ENCODE measurements around the gene FRY.

FRY gene

DNA sequence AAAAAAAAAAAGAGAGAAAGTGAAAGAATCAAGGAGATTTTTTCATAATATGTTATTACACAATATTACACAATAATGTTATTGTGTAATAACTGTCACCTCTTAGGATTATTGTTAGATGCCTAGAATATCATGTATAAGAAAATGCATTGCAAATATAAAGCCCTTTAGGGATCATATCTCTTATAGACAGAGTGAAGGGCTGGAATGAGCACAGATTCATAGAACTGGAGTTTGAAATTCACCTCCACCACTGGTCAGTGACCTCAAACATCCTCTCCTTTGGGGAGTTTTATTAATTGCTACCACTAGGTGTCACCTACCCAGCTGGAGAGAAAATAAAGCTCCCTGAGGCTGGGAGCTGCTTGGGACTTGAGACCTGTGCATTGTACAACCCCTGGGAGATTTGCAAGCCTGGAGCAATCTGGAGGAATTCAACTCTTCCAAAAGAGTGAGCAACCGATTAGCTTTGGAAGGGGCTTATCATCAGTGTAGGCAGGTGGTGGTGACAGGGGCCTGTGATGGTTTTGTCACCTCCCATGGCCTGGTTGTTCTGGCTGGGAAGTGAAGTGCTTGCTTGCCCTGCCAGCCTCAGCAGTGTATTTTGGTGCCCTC lies 30.3 kb upstream of the FRY start:
- TF ChIP-seq, protein P1, sequence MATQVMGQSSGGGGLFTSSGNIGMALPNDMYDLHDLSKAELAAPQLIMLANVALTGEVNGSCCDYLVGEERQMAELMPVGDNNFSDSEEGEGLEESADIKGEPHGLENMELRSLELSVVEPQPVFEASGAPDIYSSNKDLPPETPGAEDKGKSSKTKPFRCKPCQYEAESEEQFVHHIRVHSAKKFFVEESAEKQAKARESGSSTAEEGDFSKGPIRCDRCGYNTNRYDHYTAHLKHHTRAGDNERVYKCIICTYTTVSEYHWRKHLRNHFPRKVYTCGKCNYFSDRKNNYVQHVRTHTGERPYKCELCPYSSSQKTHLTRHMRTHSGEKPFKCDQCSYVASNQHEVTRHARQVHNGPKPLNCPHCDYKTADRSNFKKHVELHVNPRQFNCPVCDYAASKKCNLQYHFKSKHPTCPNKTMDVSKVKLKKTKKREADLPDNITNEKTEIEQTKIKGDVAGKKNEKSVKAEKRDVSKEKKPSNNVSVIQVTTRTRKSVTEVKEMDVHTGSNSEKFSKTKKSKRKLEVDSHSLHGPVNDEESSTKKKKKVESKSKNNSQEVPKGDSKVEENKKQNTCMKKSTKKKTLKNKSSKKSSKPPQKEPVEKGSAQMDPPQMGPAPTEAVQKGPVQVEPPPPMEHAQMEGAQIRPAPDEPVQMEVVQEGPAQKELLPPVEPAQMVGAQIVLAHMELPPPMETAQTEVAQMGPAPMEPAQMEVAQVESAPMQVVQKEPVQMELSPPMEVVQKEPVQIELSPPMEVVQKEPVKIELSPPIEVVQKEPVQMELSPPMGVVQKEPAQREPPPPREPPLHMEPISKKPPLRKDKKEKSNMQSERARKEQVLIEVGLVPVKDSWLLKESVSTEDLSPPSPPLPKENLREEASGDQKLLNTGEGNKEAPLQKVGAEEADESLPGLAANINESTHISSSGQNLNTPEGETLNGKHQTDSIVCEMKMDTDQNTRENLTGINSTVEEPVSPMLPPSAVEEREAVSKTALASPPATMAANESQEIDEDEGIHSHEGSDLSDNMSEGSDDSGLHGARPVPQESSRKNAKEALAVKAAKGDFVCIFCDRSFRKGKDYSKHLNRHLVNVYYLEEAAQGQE (IDR thresholded peaks at IDR 0.05; ENCODE audit: insufficient read depth in 1 of 2, low read depth in 2 of 2, low read length in 2 of 2): no peak
- TF ChIP-seq POLR2AphosphoS5 (IDR thresholded peaks at IDR 0.05; ENCODE audit: low read depth, low read length): no peak

DNA sequence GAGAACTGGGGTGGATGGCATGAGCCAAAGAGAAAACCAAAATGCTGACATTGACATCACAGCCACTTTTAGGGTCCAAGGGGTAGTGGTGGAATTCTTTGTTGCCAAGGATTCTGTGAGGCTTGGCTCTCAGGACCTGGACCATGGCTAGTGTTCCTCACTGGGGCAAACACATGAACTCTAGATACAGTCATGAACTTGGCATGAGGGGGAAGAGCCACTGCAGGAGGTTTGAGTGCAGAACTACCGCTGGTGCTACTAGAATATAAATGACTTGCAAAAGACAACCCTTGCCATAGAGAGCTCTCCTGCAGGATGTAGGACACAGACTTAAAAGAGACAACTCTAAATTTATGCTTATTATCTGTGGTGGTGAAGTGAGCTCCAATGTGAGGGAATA lies 29.8 kb upstream of the FRY start:
- TF ChIP-seq FOXP2 (optimal IDR thresholded peaks at IDR 0.05; ENCODE audit: borderline replicate concordance, extremely low read depth, extremely low read length, insufficient read depth): no peak
- no peak for TF ChIP-seq SIN3A (IDR thresholded peaks at IDR 0.05; ENCODE audit: borderline replicate concordance, insufficient read depth, low read length)
- TF ChIP-seq TAF1 (IDR thresholded peaks at IDR 0.05; ENCODE audit: borderline replicate concordance, insufficient read depth, low read length): no peak
- TF ChIP-seq POLR2AphosphoS5 (IDR thresholded peaks at IDR 0.05; ENCODE audit: low read depth, low read length): no peak
- TF ChIP-seq, protein P1 (IDR thresholded peaks at IDR 0.05; ENCODE audit: insufficient read depth in 1 of 2, low read depth in 2 of 2, low read length in 2 of 2): no peak

DNA sequence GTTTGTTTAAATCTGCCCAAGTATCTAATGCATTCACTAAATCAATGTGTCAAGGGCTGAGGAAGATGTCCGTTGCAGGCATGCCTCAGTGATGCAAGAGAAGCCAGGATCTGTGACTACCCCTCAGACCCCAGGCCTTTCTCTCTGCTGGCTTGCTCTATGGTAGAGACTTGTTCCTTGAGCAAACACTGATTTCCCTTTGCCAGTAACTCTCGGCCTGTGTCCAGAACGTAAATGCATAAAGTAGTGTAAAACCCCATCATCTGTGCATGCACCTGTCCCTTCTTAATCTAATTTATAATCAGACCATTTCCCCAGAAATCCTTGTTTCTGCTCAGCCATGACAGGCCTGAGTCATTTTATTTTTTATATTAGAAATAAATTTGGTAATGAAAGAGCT lies 28.7 kb upstream of the FRY start:
- no peak for TF ChIP-seq FOXP2 (optimal IDR thresholded peaks at IDR 0.05; ENCODE audit: borderline replicate concordance, extremely low read depth, extremely low read length, insufficient read depth)
- TF ChIP-seq TAF1 (IDR thresholded peaks at IDR 0.05; ENCODE audit: borderline replicate concordance, insufficient read depth, low read length): no peak
- TF ChIP-seq SIN3A (IDR thresholded peaks at IDR 0.05; ENCODE audit: borderline replicate concordance, insufficient read depth, low read length): no peak
- no peak for TF ChIP-seq POLR2AphosphoS5 (IDR thresholded peaks at IDR 0.05; ENCODE audit: low read depth, low read length)
- TF ChIP-seq, protein P1 (IDR thresholded peaks at IDR 0.05; ENCODE audit: insufficient read depth in 1 of 2, low read depth in 2 of 2, low read length in 2 of 2): no peak

DNA sequence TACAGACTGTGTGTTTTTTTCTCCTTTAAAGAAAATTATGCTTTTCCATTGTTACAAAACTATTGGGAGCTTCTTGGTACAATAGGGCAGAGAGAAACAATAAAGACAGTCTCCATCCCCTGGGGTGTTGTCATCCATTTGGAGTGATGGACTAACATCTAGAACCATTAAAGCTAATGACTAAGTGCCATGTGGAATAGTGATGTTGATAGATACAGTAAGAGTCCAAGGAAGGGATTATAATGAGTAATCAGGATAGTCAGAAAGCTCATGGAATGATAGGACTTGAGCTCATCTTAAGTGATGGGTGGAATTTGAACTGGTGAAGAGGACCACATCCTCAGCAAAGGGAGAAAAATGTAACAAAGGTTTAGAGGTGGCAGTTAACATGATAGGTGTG lies 24.1 kb upstream of the FRY start:
- TF ChIP-seq, protein P1 (IDR thresholded peaks at IDR 0.05; ENCODE audit: insufficient read depth in 1 of 2, low read depth in 2 of 2, low read length in 2 of 2): no peak
- no peak for TF ChIP-seq TAF1 (IDR thresholded peaks at IDR 0.05; ENCODE audit: borderline replicate concordance, insufficient read depth, low read length)
- no peak for TF ChIP-seq FOXP2 (optimal IDR thresholded peaks at IDR 0.05; ENCODE audit: borderline replicate concordance, extremely low read depth, extremely low read length, insufficient read depth)
- TF ChIP-seq POLR2AphosphoS5 (IDR thresholded peaks at IDR 0.05; ENCODE audit: low read depth, low read length): no peak
- TF ChIP-seq SIN3A (IDR thresholded peaks at IDR 0.05; ENCODE audit: borderline replicate concordance, insufficient read depth, low read length): no peak
